22Rv1 (cell line): ENCODE measurements around the gene ATP10B.

Experiments
- H3K27ac ChIP-seq: fragments of 450-650 bp; 2 replicates; pipeline ENCODE4 v1.5.1; 2017
- CTCF ChIP-seq: fragments of 450-650 bp; IDR thresholded peaks from 2 replicates; pipeline ENCODE4 v1.5.1; 2017; ENCODE audit warnings: mild to moderate bottlenecking
- ZFX ChIP-seq: fragments of 450-650 bp; IDR thresholded peaks from 2 replicates; pipeline ENCODE4 v1.6.1; 2017; ENCODE audit warnings: antibody characterized with exemption, borderline replicate concordance

The ATP10B gene

GRCh38 chr5:160543395-160543794, 308.6 kb downstream of the ATP10B start:
- TF ChIP-seq CTCF (no peak), ZFX (no peak)
- H3K27ac ChIP-seq = no peak overlapping the region

- no peak overlapping the region for H3K27ac ChIP-seq
Measured at GRCh38 chr5:160542840-160543239, 309.2 kb downstream of the ATP10B start.

GRCh38 chr5:160542281-160542680, 309.7 kb downstream of the ATP10B start:
- TF ChIP-seq CTCF (no peak), ZFX (no peak)
- H3K27ac ChIP-seq = no peak overlapping the region

More at GRCh38 chr5:160542840-160543239, 309.2 kb downstream of the ATP10B start:
- no peak for TF ChIP-seq CTCF
- no peak for TF ChIP-seq ZFX

- no peak overlapping the region for H3K27ac ChIP-seq
- TF ChIP-seq ZFX (no peak), CTCF (no peak)
Measured at GRCh38 chr5:160539431-160539830, 312.6 kb downstream of the ATP10B start.

GRCh38 chr5:160537940-160538339, 314.1 kb downstream of the ATP10B start:
- H3K27ac ChIP-seq = no peak overlapping the region
- TF ChIP-seq CTCF = no peak
- no peak for TF ChIP-seq ZFX

GRCh38 chr5:160537116-160537515, 314.9 kb downstream of the ATP10B start:
- no peak overlapping the region for H3K27ac ChIP-seq
- TF ChIP-seq ZFX = no peak
- no peak for TF ChIP-seq CTCF

GRCh38 chr5:160534914-160535313, 317.1 kb downstream of the ATP10B start:
- no peak overlapping the region for H3K27ac ChIP-seq
- no peak for TF ChIP-seq ZFX
- TF ChIP-seq CTCF = no peak
